Parathyroid adenoma (tissue), 2 donors: Measurements from ENCODE around the gene RPH3AL.
"Not testable (repeated sequence)": the region's sequence is repeated elsewhere in the genome, so short reads cannot be mapped to it uniquely, and the experiment has no call there.

Experiments used
- H2AFZ ChIP-seq: fragments of 300-600 bp; sonication (generic); one replicate; pipeline ENCODE4 v1.7.0; 2017; ENCODE audit warnings: antibody characterized with exemption, mild to moderate bottlenecking
- H3K27ac ChIP-seq: fragments of 300-600 bp; sonication (generic); one replicate; pipeline ENCODE4 v1.7.0; 2017
- H3K27me3 ChIP-seq: fragments of 300-600 bp; sonication (generic); one replicate; pipeline ENCODE4 v1.7.0; 2017; ENCODE audit warnings: low read length; ENCODE audit not compliant: control insufficient read depth, insufficient read depth
- H3K36me3 ChIP-seq: fragments of 300-600 bp; sonication (generic); one replicate; pipeline ENCODE4 v1.7.0; 2017; ENCODE audit warnings: low read length; ENCODE audit not compliant: control insufficient read depth, insufficient read depth
- H3K4me1 ChIP-seq: fragments of 300-600 bp; sonication (generic); one replicate; pipeline ENCODE4 v1.7.0; 2017; ENCODE audit warnings: control low read depth
- H3K4me2 ChIP-seq: fragments of 300-600 bp; sonication (generic); one replicate; pipeline ENCODE4 v1.7.0; 2017; ENCODE audit warnings: low read length
- H3K4me3 ChIP-seq: fragments of 300-600 bp; sonication (generic); one replicate; pipeline ENCODE4 v1.7.0; 2017; ENCODE audit warnings: low read depth, low read length
- H3K79me2 ChIP-seq: fragments of 300-600 bp; sonication (generic); one replicate; pipeline ENCODE4 v1.7.0; 2017; ENCODE audit warnings: control low read depth
- H3K9ac ChIP-seq: fragments of 300-600 bp; sonication (generic); one replicate; pipeline ENCODE4 v1.7.0; 2017; ENCODE audit warnings: mild to moderate bottlenecking
- H3K9me3 ChIP-seq: fragments of 300-600 bp; sonication (generic); one replicate; pipeline ENCODE4 v1.7.0; 2017; ENCODE audit warnings: low read length; ENCODE audit not compliant: control insufficient read depth
- CTCF ChIP-seq: fragments of 300-600 bp; sonication (generic); IDR thresholded peaks from one replicate; pipeline ENCODE4 v1.7.0; 2017; ENCODE audit warnings: antibody characterized with exemption, mild to moderate bottlenecking
- donor health status: primary hyperparathyroidism.

The RPH3AL gene

GRCh38 chr17:321386-321941 is 31.1 kb downstream of the RPH3AL start:
- Histone ChIP-seq H3K36me3 (no peaks in the 10 kb centered on the region), H3K9ac (no peak overlapping the region), H3K4me2 (no peak overlapping the region), H3K27ac (no peak overlapping the region), H3K4me1 (no peaks in the 10 kb centered on the region), H2AFZ (no peak overlapping the region), H3K27me3 (no peaks in the 10 kb centered on the region), H3K9me3 (no peaks in the 10 kb centered on the region), H3K4me3 (no peak overlapping the region), H3K79me2 (no peaks in the 10 kb centered on the region)
- TF ChIP-seq CTCF: no peak

- H3K27ac ChIP-seq: no peak overlapping the region
- H3K9me3 ChIP-seq: no peaks in the 10 kb centered on the region
- no peaks in the 10 kb centered on the region for H3K4me1 ChIP-seq
- H3K27me3 ChIP-seq: no peaks in the 10 kb centered on the region
- H2AFZ ChIP-seq: no peak overlapping the region
- TF ChIP-seq CTCF: no peak
- H3K9ac ChIP-seq: no peak overlapping the region
- H3K4me3 ChIP-seq: no peak overlapping the region
- H3K36me3 ChIP-seq: no peaks in the 10 kb centered on the region
- H3K4me2 ChIP-seq: no peak overlapping the region
- no peaks in the 10 kb centered on the region for H3K79me2 ChIP-seq
These were observed 31.7 kb downstream of the RPH3AL start for GRCh38 chr17:320809-321385.

GRCh38 chr17:320139-320538 is 32.5 kb downstream of the RPH3AL start:
- Histone ChIP-seq H3K4me1 (no peaks in the 10 kb centered on the region), H3K36me3 (no peaks in the 10 kb centered on the region), H3K4me2 (no peak overlapping the region), H3K79me2 (no peaks in the 10 kb centered on the region), H3K27me3 (no peaks in the 10 kb centered on the region), H3K27ac (no peak overlapping the region), H3K4me3 (no peak overlapping the region), H3K9ac (no peak overlapping the region), H3K9me3 (no peaks in the 10 kb centered on the region), H2AFZ (no peak overlapping the region)
- TF ChIP-seq CTCF: no peak

GRCh38 chr17:319266-319665 is 33.3 kb downstream of the RPH3AL start:
- Histone ChIP-seq H3K9ac (no peak overlapping the region), H3K27ac (no peak overlapping the region), H2AFZ (no peak overlapping the region), H3K36me3 (no peaks in the 10 kb centered on the region), H3K4me2 (no peak overlapping the region), H3K9me3 (no peaks in the 10 kb centered on the region), H3K79me2 (no peaks in the 10 kb centered on the region), H3K4me1 (no peaks in the 10 kb centered on the region), H3K4me3 (no peak overlapping the region), H3K27me3 (no peaks in the 10 kb centered on the region)
- no peak for TF ChIP-seq CTCF

- H3K4me2 ChIP-seq, H3K4me3 ChIP-seq, H3K9me3 ChIP-seq, H3K27me3 ChIP-seq, H3K27ac ChIP-seq, H3K9ac ChIP-seq, H3K79me2 ChIP-seq, H3K4me1 ChIP-seq, H3K36me3 ChIP-seq, H2AFZ ChIP-seq: not testable (repeated sequence)
These were observed 35.5 kb downstream of the RPH3AL start for GRCh38 chr17:317070-317469.

GRCh38 chr17:315399-315798 is 37.2 kb downstream of the RPH3AL start:
- H3K4me3 ChIP-seq, H3K4me1 ChIP-seq, H3K79me2 ChIP-seq, H3K4me2 ChIP-seq, H3K36me3 ChIP-seq, H3K9me3 ChIP-seq, H3K27ac ChIP-seq, H3K27me3 ChIP-seq, H3K9ac ChIP-seq, H2AFZ ChIP-seq: not testable (repeated sequence)

GRCh38 chr17:314614-314944 is 38.0 kb downstream of the RPH3AL start:
- H3K4me1 ChIP-seq, H3K27ac ChIP-seq, H3K9ac ChIP-seq, H3K4me3 ChIP-seq, H3K9me3 ChIP-seq, H3K79me2 ChIP-seq, H3K36me3 ChIP-seq, H2AFZ ChIP-seq, H3K27me3 ChIP-seq, H3K4me2 ChIP-seq: not testable (repeated sequence)
